Activated CD4-positive, CD25-positive, alpha-beta regulatory T cell (primary cell): ENCODE data around the gene SCGB2A2.

Experiments
- DNase-seq, 4 experiments: peaks; one replicate each; lab custom pipeline; 2025; lab: John Stamatoyannopoulos, UW

The SCGB2A2 gene

GRCh38 chr11:62306227-62306626 is 36.3 kb downstream of the SCGB2A2 start:
- no peak for DNase-seq

GRCh38 chr11:62307950-62308349 is 38.0 kb downstream of the SCGB2A2 start:
- no peak for DNase-seq

GRCh38 chr11:62309991-62310390 is 40.0 kb downstream of the SCGB2A2 start:
- DNase-seq, result no peak

GRCh38 chr11:62315431-62315830 is 45.5 kb downstream of the SCGB2A2 start:
- DNase-seq, result no peak

- no peak for DNase-seq
Measured at GRCh38 chr11:62322524-62322923, 52.6 kb downstream of the SCGB2A2 start.
